K562 (cell line): ENCODE results near the gene PIF1. TPM values are rescaled to one million over a fixed set of nuclear protein-coding genes. Genes with fewer than 3 reads are reported as not detected.

Experiments
- ARHGAP35 ChIP-seq: fragments of 450-650 bp; IDR thresholded peaks from 2 replicates; pipeline ENCODE4 v1.6.1; 2018; ENCODE audit not compliant: partially characterized antibody
- ATF2 ChIP-seq: sonication (generic); formaldehyde crosslinking; IDR thresholded peaks from 2 replicates; pipeline ENCODE4 v1.8.1; 2022; ENCODE audit warnings: missing genetic modification reagents
- BHLHE40 ChIP-seq: IDR thresholded peaks from 2 replicates; pipeline ENCODE4 v1.6.1; 2011; ENCODE audit warnings: low read length, improper control_type of control experiment
- ESRRA ChIP-seq: fragments of 450-650 bp; IDR thresholded peaks from 2 replicates; pipeline ENCODE4 v1.6.1; 2014; ENCODE audit warnings: low read depth, mild to moderate bottlenecking, moderate library complexity, borderline replicate concordance
- HDAC3 ChIP-seq: fragments of 450-650 bp; IDR thresholded peaks from 2 replicates; pipeline ENCODE4 v1.6.1; 2018; ENCODE audit warnings: borderline replicate concordance, mild to moderate bottlenecking, moderate library complexity; ENCODE audit not compliant: partially characterized antibody
- KDM5B ChIP-seq: fragments of 200-600 bp; sonication (generic); IDR thresholded peaks from 2 replicates; pipeline ENCODE4 v1.6.1; 2012; ENCODE audit warnings: low read depth, mild to moderate bottlenecking, moderate library complexity, low read length, control low read depth, inconsistent platforms; ENCODE audit not compliant: insufficient replicate concordance
- PHB ChIP-seq: fragments of 250-450 bp; sonication (Bioruptor Pico); IDR thresholded peaks from 2 replicates; pipeline ENCODE4 v1.5.0; 2021
- RB1 ChIP-seq: fragments of 450-650 bp; IDR thresholded peaks from 2 replicates; pipeline ENCODE4 v1.6.1; 2017; ENCODE audit warnings: low read depth, mild to moderate bottlenecking
- RBBP5 ChIP-seq: fragments of 200-600 bp; sonication (generic); IDR thresholded peaks from 2 replicates; pipeline ENCODE4 v1.6.1; 2012; ENCODE audit warnings: borderline replicate concordance, mild to moderate bottlenecking, low read length, control low read depth, inconsistent platforms; ENCODE audit not compliant: insufficient read depth, poor library complexity, severe bottlenecking
- SAP30 ChIP-seq: fragments of 200-600 bp; sonication (generic); IDR thresholded peaks from 2 replicates; pipeline ENCODE4 v1.6.1; 2012; ENCODE audit warnings: borderline replicate concordance, low read depth, mild to moderate bottlenecking, moderate library complexity, low read length, control low read depth, inconsistent platforms; ENCODE audit not compliant: insufficient read depth, poor library complexity, severe bottlenecking
- SETDB1 ChIP-seq: IDR thresholded peaks from one replicate; pipeline ENCODE4 v1.6.1; 2012; ENCODE audit warnings: low read length, control low read depth, inconsistent platforms
- SMARCA5 ChIP-seq: fragments of 450-650 bp; IDR thresholded peaks from 2 replicates; pipeline ENCODE4 v1.6.1; 2016
- SMARCE1 ChIP-seq: fragments of 450-650 bp; IDR thresholded peaks from 2 replicates; pipeline ENCODE4 v1.7.1; 2016; ENCODE audit warnings: mild to moderate bottlenecking
- SRSF3 ChIP-seq: fragments of 200-400 bp; formaldehyde crosslinking; IDR thresholded peaks from 2 replicates; pipeline ENCODE4 v1.6.1; 2016; ENCODE audit warnings: mild to moderate bottlenecking, low read length, moderate library complexity; ENCODE audit not compliant: insufficient read depth
- TAF7 ChIP-seq: fragments of 450-650 bp; IDR thresholded peaks from 2 replicates; pipeline ENCODE4 v1.6.1; 2016; ENCODE audit warnings: missing genetic modification characterization, missing compliant biosample characterization
- ZBTB26 ChIP-seq: fragments of 450-650 bp; formaldehyde crosslinking; IDR thresholded peaks from 2 replicates; pipeline ENCODE4 v1.4.0; 2022; ENCODE audit warnings: missing genetic modification characterization
- ZNF263 ChIP-seq: sonication (generic); formaldehyde crosslinking; IDR thresholded peaks from 2 replicates; pipeline ENCODE4 v1.8.0; 2022; ENCODE audit warnings: mild to moderate bottlenecking, missing genetic modification reagents, borderline replicate concordance
- ZNF282 ChIP-seq: sonication (generic); formaldehyde crosslinking; IDR thresholded peaks from 2 replicates; pipeline ENCODE4 v1.8.1; 2023; ENCODE audit warnings: missing genetic modification reagents
- ZNF695 ChIP-seq: fragments of 450-650 bp; formaldehyde crosslinking; IDR thresholded peaks from 2 replicates; pipeline ENCODE4 v1.4.0; 2020; ENCODE audit warnings: mild to moderate bottlenecking, moderate library complexity
- ZNF778 ChIP-seq: fragments of 450-650 bp; formaldehyde crosslinking; IDR thresholded peaks from 2 replicates; pipeline ENCODE4 v1.4.0; 2020; ENCODE audit warnings: mild to moderate bottlenecking, moderate library complexity
- polyA plus RNA-seq, 8 experiments: library from polyadenylated mRNA; depleted of rRNA in 4 of 8; stranded (reverse) in 5 of 8; unstranded in 3 of 8; fragments of >200 nt; fragmentation: Nextera tagmentation in 2 of 8; fragmentation: Illumina TruSeq in 1 of 8; extraction: Ambion mirVana in 2 of 8; extraction: Trizol in 1 of 8; gene quantifications; 2 replicates each; pipeline versions ENCODE4 v1.2.1 to v1.2.3, GENCODE V29; 2011 to 2014; ENCODE audit warnings: inconsistent platforms in 1 of 8, missing spikeins in 1 of 8
- total RNA-seq, 7 experiments: library from RNA; depleted of rRNA in 6 of 7; stranded (reverse); fragments of >200 nt in 6 of 7; fragmentation: Illumina TruSeq in 2 of 7; extraction: Trizol in 2 of 7; gene quantifications; 2 replicates each; pipeline versions ENCODE4 v1.2.1 to v1.2.3, GENCODE V29; 2011 to 2021; ENCODE audit warnings: low replicate concordance in 1 of 7
- TF ChIP-seq, protein P1 (sequence below): sonication (generic); formaldehyde crosslinking; IDR thresholded peaks from 2 replicates; pipeline ENCODE4 v1.8.0; 2022; ENCODE audit warnings: mild to moderate bottlenecking, missing genetic modification reagents

The PIF1 gene
- total and polyA plus RNA-seq, 9 of the 15 experiments (the other 6 are each of a cell fraction or from before 2014, with no cell fraction given), result 1.1 to 37.9 (median 11.5) TPM

DNA sequence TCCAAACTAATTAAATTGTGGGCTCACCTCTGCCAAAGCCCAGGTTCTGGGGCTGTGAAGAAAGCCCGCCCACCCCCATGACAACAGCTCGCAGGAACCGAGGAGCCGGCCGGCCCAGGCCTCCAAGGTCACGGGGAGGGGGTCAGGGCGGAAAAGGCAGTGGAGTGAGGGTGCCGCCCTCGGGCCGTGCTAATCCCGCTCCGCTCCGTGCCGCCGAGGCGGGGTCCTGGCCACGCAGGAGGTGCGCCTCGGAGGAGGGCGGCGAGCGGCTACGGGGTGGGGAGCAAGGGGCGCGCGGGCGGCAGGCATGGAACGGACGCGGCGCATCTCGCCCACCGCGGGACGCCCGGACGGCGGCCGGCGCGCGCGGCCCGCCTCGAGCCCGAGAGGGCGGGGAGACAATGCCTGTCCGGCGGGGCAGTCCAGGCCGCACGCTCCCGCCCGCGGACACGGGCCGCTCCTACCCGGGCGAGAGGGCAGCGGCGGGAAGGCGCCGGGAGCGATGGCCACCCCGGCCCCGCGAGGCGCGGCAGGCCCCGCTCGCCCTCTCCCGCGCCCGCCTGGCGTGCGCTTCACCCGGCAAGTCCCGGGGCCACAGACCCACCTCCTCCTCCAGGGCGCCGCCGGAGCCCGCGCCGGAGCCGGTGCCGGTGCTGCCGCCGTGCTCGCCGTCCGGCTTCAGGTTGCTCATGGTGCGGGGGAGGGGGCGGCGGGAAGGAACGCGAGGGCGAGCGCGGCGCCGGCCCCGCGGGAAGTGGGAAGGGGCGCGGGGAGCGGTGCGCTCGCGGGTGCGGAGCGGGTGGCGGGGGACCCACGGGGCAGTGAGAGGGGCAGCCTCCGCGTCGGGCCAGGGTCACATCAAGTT, 50.6 kb downstream of the PIF1 start (continued):
- peak; percentile 45 for TF ChIP-seq RBBP5
- TF ChIP-seq ZBTB26 (CRISPR knock-in tag), result no peak
- TF ChIP-seq SMARCA5, result no peak
- no peak for TF ChIP-seq BHLHE40
- no peak for TF ChIP-seq PHB (CRISPR knock-in tag)
- TF ChIP-seq SRSF3, result no peak
- no peak for TF ChIP-seq ZNF282 (CRISPR knock-in tag)
- TF ChIP-seq KDM5B, result peak; percentile 10
- TF ChIP-seq TAF7, result no peak
- TF ChIP-seq SMARCE1, result no peak
- no peak for TF ChIP-seq SETDB1
- TF ChIP-seq ATF2 (CRISPR knock-in tag), result no peak
- no peak for TF ChIP-seq ARHGAP35
- peak; percentile 26; the same call in 1 of the 2 replicates for TF ChIP-seq RB1
- TF ChIP-seq ZNF778 (CRISPR knock-in tag), result no peak
- TF ChIP-seq SAP30, result peak; percentile 28
- no peak for TF ChIP-seq ZNF263
- TF ChIP-seq, protein P1, sequence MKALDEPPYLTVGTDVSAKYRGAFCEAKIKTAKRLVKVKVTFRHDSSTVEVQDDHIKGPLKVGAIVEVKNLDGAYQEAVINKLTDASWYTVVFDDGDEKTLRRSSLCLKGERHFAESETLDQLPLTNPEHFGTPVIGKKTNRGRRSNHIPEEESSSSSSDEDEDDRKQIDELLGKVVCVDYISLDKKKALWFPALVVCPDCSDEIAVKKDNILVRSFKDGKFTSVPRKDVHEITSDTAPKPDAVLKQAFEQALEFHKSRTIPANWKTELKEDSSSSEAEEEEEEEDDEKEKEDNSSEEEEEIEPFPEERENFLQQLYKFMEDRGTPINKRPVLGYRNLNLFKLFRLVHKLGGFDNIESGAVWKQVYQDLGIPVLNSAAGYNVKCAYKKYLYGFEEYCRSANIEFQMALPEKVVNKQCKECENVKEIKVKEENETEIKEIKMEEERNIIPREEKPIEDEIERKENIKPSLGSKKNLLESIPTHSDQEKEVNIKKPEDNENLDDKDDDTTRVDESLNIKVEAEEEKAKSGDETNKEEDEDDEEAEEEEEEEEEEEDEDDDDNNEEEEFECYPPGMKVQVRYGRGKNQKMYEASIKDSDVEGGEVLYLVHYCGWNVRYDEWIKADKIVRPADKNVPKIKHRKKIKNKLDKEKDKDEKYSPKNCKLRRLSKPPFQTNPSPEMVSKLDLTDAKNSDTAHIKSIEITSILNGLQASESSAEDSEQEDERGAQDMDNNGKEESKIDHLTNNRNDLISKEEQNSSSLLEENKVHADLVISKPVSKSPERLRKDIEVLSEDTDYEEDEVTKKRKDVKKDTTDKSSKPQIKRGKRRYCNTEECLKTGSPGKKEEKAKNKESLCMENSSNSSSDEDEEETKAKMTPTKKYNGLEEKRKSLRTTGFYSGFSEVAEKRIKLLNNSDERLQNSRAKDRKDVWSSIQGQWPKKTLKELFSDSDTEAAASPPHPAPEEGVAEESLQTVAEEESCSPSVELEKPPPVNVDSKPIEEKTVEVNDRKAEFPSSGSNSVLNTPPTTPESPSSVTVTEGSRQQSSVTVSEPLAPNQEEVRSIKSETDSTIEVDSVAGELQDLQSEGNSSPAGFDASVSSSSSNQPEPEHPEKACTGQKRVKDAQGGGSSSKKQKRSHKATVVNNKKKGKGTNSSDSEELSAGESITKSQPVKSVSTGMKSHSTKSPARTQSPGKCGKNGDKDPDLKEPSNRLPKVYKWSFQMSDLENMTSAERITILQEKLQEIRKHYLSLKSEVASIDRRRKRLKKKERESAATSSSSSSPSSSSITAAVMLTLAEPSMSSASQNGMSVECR, result 0 out of 2 replicates have a peak, but pooled peaks have one; percentile 34
- no peak for TF ChIP-seq HDAC3
- TF ChIP-seq ESRRA, result no peak
- TF ChIP-seq ZNF695 (CRISPR knock-in tag), result no peak
